Mesenchymal stem cell (in vitro differentiated cells and primary cell): Measurements from ENCODE around the gene MAD2L2.

Source experiments
- DNase-seq: peaks from one replicate; pipeline ENCODE4 v3.0.0-alpha.2; 2013
- H2AFZ ChIP-seq: one replicate; pipeline ENCODE4 v1.6.1; 2013; ENCODE audit warnings: low read depth, mild to moderate bottlenecking, control low read depth, inconsistent platforms, low read length, moderate library complexity
- H2AK5ac ChIP-seq: 2 replicates; pipeline ENCODE4 v1.6.1; 2013; ENCODE audit warnings: low read length, moderate library complexity, mild to moderate bottlenecking, inconsistent platforms; ENCODE audit not compliant: severe bottlenecking
- H2BK120ac ChIP-seq: one replicate; pipeline ENCODE4 v1.6.1; 2013; ENCODE audit warnings: low read depth, mild to moderate bottlenecking, inconsistent platforms, low read length, moderate library complexity
- H2BK12ac ChIP-seq, 2 experiments: one replicate each; pipeline ENCODE4 v1.6.1; 2013; ENCODE audit warnings: inconsistent platforms in 2 of 2, low read length in 2 of 2, mild to moderate bottlenecking in 2 of 2, moderate library complexity in 2 of 2, control low read depth in 1 of 2
- H2BK15ac ChIP-seq: one replicate; pipeline ENCODE4 v1.6.1; 2013; ENCODE audit warnings: mild to moderate bottlenecking, low read depth, inconsistent platforms; ENCODE audit not compliant: poor library complexity, severe bottlenecking
- H2BK5ac ChIP-seq: 2 replicates; pipeline ENCODE4 v1.6.1; 2013; ENCODE audit warnings: low read depth, mild to moderate bottlenecking, low read length, control low read depth, inconsistent platforms; ENCODE audit not compliant: poor library complexity, severe bottlenecking
- H3K14ac ChIP-seq, 2 experiments: one replicate each; pipeline ENCODE4 v1.6.1; 2013; ENCODE audit warnings: inconsistent platforms in 2 of 2, low read length in 2 of 2, control low read depth in 1 of 2, mild to moderate bottlenecking in 1 of 2, moderate library complexity in 1 of 2
- H3K18ac ChIP-seq, 2 experiments: one replicate each; pipeline ENCODE4 v1.6.1; 2013; ENCODE audit warnings: inconsistent platforms in 2 of 2, low read length in 2 of 2, control low read depth in 1 of 2, low read depth in 1 of 2, mild to moderate bottlenecking in 1 of 2
- H3K23ac ChIP-seq, 2 experiments: one replicate each; pipeline ENCODE4 v1.6.1; 2013; ENCODE audit warnings: inconsistent platforms in 2 of 2, low read length in 2 of 2, mild to moderate bottlenecking in 2 of 2, moderate library complexity in 2 of 2, control low read depth in 1 of 2
- H3K27ac ChIP-seq: 2 replicates; pipeline ENCODE4 v1.5.1; 2013; ENCODE audit warnings: mild to moderate bottlenecking, moderate library complexity, low read length, control low read depth, inconsistent platforms; ENCODE audit not compliant: poor library complexity, severe bottlenecking
- H3K27me3 ChIP-seq, 2 experiments: 2 replicates each; pipeline versions ENCODE4 v1.6.1 to v1.7.0; 2013; ENCODE audit warnings: low read length in 2 of 2, mild to moderate bottlenecking in 2 of 2, moderate library complexity in 2 of 2, control low read depth in 1 of 2, inconsistent platforms in 1 of 2; ENCODE audit not compliant: control insufficient read depth in 1 of 2, insufficient read depth in 1 of 2
- H3K36me3 ChIP-seq, 2 experiments: 2 replicates each; pipeline versions ENCODE4 v1.6.1 to v1.7.0; 2013; ENCODE audit warnings: low read length in 2 of 2, control low read depth in 1 of 2, inconsistent platforms in 1 of 2, low read depth in 1 of 2, mild to moderate bottlenecking in 1 of 2; ENCODE audit not compliant: insufficient read depth in 2 of 2, control insufficient read depth in 1 of 2
- H3K4ac ChIP-seq, 2 experiments: one replicate each; pipeline ENCODE4 v1.6.1; 2013; ENCODE audit warnings: inconsistent platforms in 2 of 2, low read length in 2 of 2, mild to moderate bottlenecking in 2 of 2, moderate library complexity in 2 of 2, control low read depth in 1 of 2, low read depth in 1 of 2
- H3K4me1 ChIP-seq: 2 replicates; pipeline ENCODE4 v1.6.1; 2013; ENCODE audit warnings: low read depth, low read length, control low read depth; ENCODE audit not compliant: control insufficient read depth, insufficient read depth
- H3K4me2 ChIP-seq: 2 replicates; pipeline ENCODE4 v1.6.1; 2013; ENCODE audit warnings: low read length, mild to moderate bottlenecking, inconsistent platforms; ENCODE audit not compliant: poor library complexity, severe bottlenecking
- H3K4me3 ChIP-seq, 2 experiments: 2 replicates each; pipeline versions ENCODE4 v1.5.1 to v1.7.0; 2013; ENCODE audit warnings: low read length in 2 of 2, mild to moderate bottlenecking in 2 of 2, control low read depth in 1 of 2, low read depth in 1 of 2; ENCODE audit not compliant: insufficient read depth in 1 of 2
- H3K79me1 ChIP-seq: replicated peaks from 2 replicates; pipeline ENCODE4 v1.6.1; 2013; ENCODE audit warnings: mild to moderate bottlenecking, control low read depth, low read length, inconsistent platforms; ENCODE audit not compliant: poor library complexity, severe bottlenecking
- H3K9ac ChIP-seq: 2 replicates; pipeline ENCODE4 v1.7.0; 2013; ENCODE audit warnings: mild to moderate bottlenecking, low read length, moderate library complexity
- H3K9me3 ChIP-seq: 2 replicates; pipeline ENCODE4 v1.7.0; 2013; ENCODE audit warnings: mild to moderate bottlenecking, low read length; ENCODE audit not compliant: control insufficient read depth
- H4K8ac ChIP-seq: one replicate; pipeline ENCODE4 v1.6.1; 2013; ENCODE audit warnings: inconsistent platforms, mild to moderate bottlenecking, low read length, moderate library complexity
- H4K91ac ChIP-seq: one replicate; pipeline ENCODE4 v1.6.1; 2013; ENCODE audit warnings: mild to moderate bottlenecking, low read length, inconsistent platforms
- WGBS: methylation state at CpG from one replicate; pipeline ENCODE4 v1.1.7; 2013; ENCODE audit warnings: mixed read lengths; 5-methylcytosine and 5-hydroxymethylcytosine counted together

Gene MAD2L2

GRCh38 chr1:11711490-11711889 lies 30.5 kb upstream of the MAD2L2 start:
- Histone ChIP-seq H3K4me3 (no peak overlapping the region), H2BK120ac (no peak overlapping the region), H3K9ac (no peak overlapping the region), H3K27ac (no peak overlapping the region), H3K18ac (no peak overlapping the region), H4K91ac (no peak overlapping the region), H3K14ac (no peak overlapping the region), H2AFZ (no peak overlapping the region), H3K79me1 (no peaks in the 10 kb centered on the region), H3K4ac (no peak overlapping the region), H3K27me3 (peaks cover 36 to 82% of the 10 kb centered on the region in 2 experiments), H2BK12ac (no peak overlapping the region), H3K36me3 (no peaks in the 10 kb centered on the region), H4K8ac (no peak overlapping the region), H2BK5ac (no peak overlapping the region), H3K4me2 (no peak overlapping the region), H2AK5ac (no peak overlapping the region), H3K23ac (no peak overlapping the region), H3K9me3 (no peaks in the 10 kb centered on the region), H3K4me1 (no peaks in the 10 kb centered on the region), H2BK15ac (no peak overlapping the region)
- WGBS, result 93% methylated on average over 5 of the region's 5 CpGs
- no peak for DNase-seq

GRCh38 chr1:11708554-11709350 lies 27.8 kb upstream of the MAD2L2 start:
- no peaks in the 10 kb centered on the region for H3K36me3 ChIP-seq
- WGBS, result 84% methylated on average over 11 of the region's 11 CpGs
- H4K91ac ChIP-seq, result no peak overlapping the region

GRCh38 chr1:11707621-11708276 lies 26.8 kb upstream of the MAD2L2 start:
- Histone ChIP-seq H4K91ac (no peak overlapping the region), H3K36me3 (no peaks in the 10 kb centered on the region), H2BK120ac (no peak overlapping the region), H3K18ac (no peak overlapping the region), H4K8ac (no peak overlapping the region), H2BK12ac (no peak overlapping the region), H3K27ac (no peak overlapping the region), H3K4ac (no peak overlapping the region), H3K27me3 (peaks cover 45 to 85% of the 10 kb centered on the region in 2 experiments), H3K79me1 (no peaks in the 10 kb centered on the region), H2AFZ (no peak overlapping the region), H3K4me2 (no peak overlapping the region), H3K9ac (no peak overlapping the region), H2AK5ac (no peak overlapping the region), H3K9me3 (no peaks in the 10 kb centered on the region), H3K4me1 (no peaks in the 10 kb centered on the region), H2BK15ac (no peak overlapping the region), H3K14ac (no peak overlapping the region), H2BK5ac (no peak overlapping the region), H3K23ac (no peak overlapping the region), H3K4me3 (no peak overlapping the region)
- DNase-seq, result no peak
- WGBS, result 80% methylated on average over 16 of the region's 17 CpGs

More at GRCh38 chr1:11708554-11709350, 27.8 kb upstream of the MAD2L2 start:
- Histone ChIP-seq H3K4me3 (no peak overlapping the region), H3K27ac (no peak overlapping the region), H2BK12ac (no peak overlapping the region), H3K9me3 (no peaks in the 10 kb centered on the region), H2AFZ (no peak overlapping the region), H2BK120ac (no peak overlapping the region), H2AK5ac (no peak overlapping the region), H3K9ac (no peak overlapping the region), H3K18ac (no peak overlapping the region), H3K23ac (no peak overlapping the region), H3K14ac (no peak overlapping the region), H2BK15ac (no peak overlapping the region), H3K4ac (no peak overlapping the region), H2BK5ac (no peak overlapping the region), H3K4me1 (no peaks in the 10 kb centered on the region), H3K4me2 (no peak overlapping the region), H3K27me3 (peaks cover 37 to 82% of the 10 kb centered on the region in 2 experiments), H4K8ac (no peak overlapping the region), H3K79me1 (no peaks in the 10 kb centered on the region)
- DNase-seq, result no peak

GRCh38 chr1:11706292-11706691 lies 25.3 kb upstream of the MAD2L2 start:
- 88% methylated on average over 14 of the region's 14 CpGs for WGBS

More at GRCh38 chr1:11706292-11706691, 25.3 kb upstream of the MAD2L2 start:
- H3K4me2 ChIP-seq, result no peak overlapping the region
- no peak overlapping the region for H2AK5ac ChIP-seq
- no peak overlapping the region for H2BK12ac ChIP-seq
- no peak overlapping the region for H3K9ac ChIP-seq
- no peak overlapping the region for H3K14ac ChIP-seq
- H2BK5ac ChIP-seq, result no peak overlapping the region
- H3K79me1 ChIP-seq, result no peaks in the 10 kb centered on the region
- no peak overlapping the region for H4K91ac ChIP-seq
- H3K27me3 ChIP-seq, result peaks cover 39 to 87% of the 10 kb centered on the region in 2 experiments
- no peak overlapping the region for H3K18ac ChIP-seq
- H3K23ac ChIP-seq, result no peak overlapping the region
- H2AFZ ChIP-seq, result no peak overlapping the region
- H3K4ac ChIP-seq, result no peak overlapping the region
- H3K9me3 ChIP-seq, result no peaks in the 10 kb centered on the region
- H3K4me3 ChIP-seq, result no peak overlapping the region
- H4K8ac ChIP-seq, result no peak overlapping the region
- H3K27ac ChIP-seq, result no peak overlapping the region
- DNase-seq, result no peak
- H3K36me3 ChIP-seq, result no peaks in the 10 kb centered on the region
- no peaks in the 10 kb centered on the region for H3K4me1 ChIP-seq
- H2BK120ac ChIP-seq, result no peak overlapping the region
- H2BK15ac ChIP-seq, result no peak overlapping the region
